HUES48 (cell line): Measurements from ENCODE around the gene NUMB.
"Not testable (repeated sequence)": the region's sequence is repeated elsewhere in the genome, so short reads cannot be mapped to it uniquely, and the experiment has no call there.

Experiments used
- H3K27ac ChIP-seq: one replicate; pipeline ENCODE4 v1.7.0; 2013; ENCODE audit warnings: low read depth, low read length, inconsistent platforms
- H3K27me3 ChIP-seq: 2 replicates; pipeline ENCODE4 v1.6.1; 2013; ENCODE audit warnings: mild to moderate bottlenecking, low read length; ENCODE audit not compliant: control insufficient read depth, insufficient read depth
- H3K36me3 ChIP-seq: 2 replicates; pipeline ENCODE4 v1.6.1; 2013; ENCODE audit warnings: low read length; ENCODE audit not compliant: control insufficient read depth, insufficient read depth
- H3K4me1 ChIP-seq: 2 replicates; pipeline ENCODE4 v1.6.1; 2013; ENCODE audit warnings: mild to moderate bottlenecking, low read length; ENCODE audit not compliant: control insufficient read depth, insufficient read depth
- H3K4me3 ChIP-seq: 2 replicates; pipeline ENCODE4 v1.5.1; 2013; ENCODE audit warnings: mild to moderate bottlenecking, low read depth, low read length
- H3K9ac ChIP-seq: 2 replicates; pipeline ENCODE4 v1.6.1; 2013; ENCODE audit warnings: mild to moderate bottlenecking, low read depth, low read length, moderate library complexity
- H3K9me3 ChIP-seq: 2 replicates; pipeline ENCODE4 v1.6.1; 2013; ENCODE audit warnings: low read length; ENCODE audit not compliant: control insufficient read depth, insufficient read depth

NUMB gene

GRCh38 chr14:73443758-73444157, 14.6 kb downstream of the NUMB start:
- Histone ChIP-seq H3K4me3 (no peak overlapping the region), H3K36me3 (no peaks in the 10 kb centered on the region), H3K27ac (no peak overlapping the region), H3K27me3 (no peaks in the 10 kb centered on the region), H3K9me3 (no peaks in the 10 kb centered on the region), H3K9ac (no peak overlapping the region), H3K4me1 (no peaks in the 10 kb centered on the region)

- no peaks in the 10 kb centered on the region for H3K36me3 ChIP-seq
- no peaks in the 10 kb centered on the region for H3K9me3 ChIP-seq
- H3K27me3 ChIP-seq, result no peaks in the 10 kb centered on the region
- no peak overlapping the region for H3K27ac ChIP-seq
- H3K4me1 ChIP-seq, result no peaks in the 10 kb centered on the region
- H3K4me3 ChIP-seq, result no peak overlapping the region
- no peak overlapping the region for H3K9ac ChIP-seq
These were observed 17.1 kb downstream of the NUMB start for GRCh38 chr14:73441286-73441685.

- H3K36me3 ChIP-seq, result no peaks in the 10 kb centered on the region
- H3K4me1 ChIP-seq, result no peaks in the 10 kb centered on the region
- no peaks in the 10 kb centered on the region for H3K9me3 ChIP-seq
- H3K27me3 ChIP-seq, result no peaks in the 10 kb centered on the region
- H3K27ac ChIP-seq, result no peak overlapping the region
- no peak overlapping the region for H3K4me3 ChIP-seq
- H3K9ac ChIP-seq, result no peak overlapping the region
These were observed 19.4 kb downstream of the NUMB start for GRCh38 chr14:73438993-73439392.

- Histone ChIP-seq H3K4me3 (no peak overlapping the region), H3K4me1 (no peaks in the 10 kb centered on the region), H3K9ac (no peak overlapping the region), H3K36me3 (no peaks in the 10 kb centered on the region), H3K27ac (no peak overlapping the region), H3K27me3 (no peaks in the 10 kb centered on the region), H3K9me3 (no peaks in the 10 kb centered on the region)
These were observed 21.1 kb downstream of the NUMB start for GRCh38 chr14:73437206-73437605.

GRCh38 chr14:73432124-73432523, 26.2 kb downstream of the NUMB start:
- Histone ChIP-seq H3K27me3 (no peaks in the 10 kb centered on the region), H3K4me3 (no peak overlapping the region), H3K9me3 (no peaks in the 10 kb centered on the region), H3K4me1 (no peaks in the 10 kb centered on the region), H3K27ac (no peak overlapping the region), H3K9ac (no peak overlapping the region), H3K36me3 (no peaks in the 10 kb centered on the region)

GRCh38 chr14:73428353-73428824, 30.0 kb downstream of the NUMB start:
- no peak overlapping the region for H3K9ac ChIP-seq
- H3K4me1 ChIP-seq, result no peaks in the 10 kb centered on the region
- H3K4me3 ChIP-seq, result no peak overlapping the region
- H3K9me3 ChIP-seq, result no peaks in the 10 kb centered on the region
- no peaks in the 10 kb centered on the region for H3K36me3 ChIP-seq
- no peak overlapping the region for H3K27ac ChIP-seq
- H3K27me3 ChIP-seq, result no peaks in the 10 kb centered on the region

GRCh38 chr14:73427516-73428264, 30.7 kb downstream of the NUMB start:
- H3K9ac ChIP-seq, result no peak overlapping the region
- no peak overlapping the region for H3K4me3 ChIP-seq
- no peaks in the 10 kb centered on the region for H3K4me1 ChIP-seq
- no peaks in the 10 kb centered on the region for H3K27me3 ChIP-seq
- no peaks in the 10 kb centered on the region for H3K36me3 ChIP-seq
- H3K9me3 ChIP-seq, result no peaks in the 10 kb centered on the region
- no peak overlapping the region for H3K27ac ChIP-seq

- Histone ChIP-seq H3K36me3 (no peaks in the 10 kb centered on the region), H3K9ac (no peak overlapping the region), H3K27me3 (no peaks in the 10 kb centered on the region), H3K4me1 (no peaks in the 10 kb centered on the region), H3K27ac (no peak overlapping the region), H3K9me3 (no peaks in the 10 kb centered on the region), H3K4me3 (no peak overlapping the region)
These were observed 31.5 kb downstream of the NUMB start for GRCh38 chr14:73426877-73427276.

GRCh38 chr14:73424453-73424852, 33.9 kb downstream of the NUMB start:
- Histone ChIP-seq H3K4me1 (no peaks in the 10 kb centered on the region), H3K9me3 (no peaks in the 10 kb centered on the region), H3K36me3 (0 out of 2 replicates have a peak, but pooled peaks cover 6% of the 10 kb centered on the region), H3K27me3 (no peaks in the 10 kb centered on the region), H3K9ac (no peak overlapping the region), H3K4me3 (no peak overlapping the region), H3K27ac (no peak overlapping the region)

GRCh38 chr14:73423092-73423491, 35.3 kb downstream of the NUMB start:
- not testable (repeated sequence) for H3K4me3 ChIP-seq, H3K9me3 ChIP-seq, H3K27ac ChIP-seq, H3K36me3 ChIP-seq, H3K27me3 ChIP-seq, H3K4me1 ChIP-seq, H3K9ac ChIP-seq

GRCh38 chr14:73422515-73422914, 35.8 kb downstream of the NUMB start:
- H3K4me1 ChIP-seq, result no peaks in the 10 kb centered on the region
- H3K4me3 ChIP-seq, result no peak overlapping the region
- H3K9ac ChIP-seq, result no peak overlapping the region
- no peaks in the 10 kb centered on the region for H3K9me3 ChIP-seq
- H3K36me3 ChIP-seq, result 0 out of 2 replicates have a peak, but pooled peaks cover 6% of the 10 kb centered on the region
- no peaks in the 10 kb centered on the region for H3K27me3 ChIP-seq
- no peak overlapping the region for H3K27ac ChIP-seq
